A549 (cell line): ENCODE data around the gene EXOC2.

Experiments
- CEBPB ChIP-seq, 2 experiments: fragments of >200 bp in 1 of 2; sonication (Bioruptor Twin) in 1 of 2; formaldehyde crosslinking in 1 of 2; IDR thresholded peaks; 2 replicates each; pipeline ENCODE4 v1.6.1; 2012 to 2016
- MAFK ChIP-seq: fragments of 450-650 bp; IDR thresholded peaks from 2 replicates; pipeline ENCODE4 v1.6.1; 2014; ENCODE audit not compliant: partially characterized antibody
- MAX ChIP-seq: IDR thresholded peaks from 2 replicates; pipeline ENCODE4 v1.6.1; 2012
- MAZ ChIP-seq: fragments of 150-350 bp; IDR thresholded peaks from 2 replicates; pipeline ENCODE4 v1.6.1; 2014; ENCODE audit warnings: antibody characterized with exemption, low read depth, low read length, borderline replicate concordance
- SMC3 ChIP-seq: fragments of >200 bp; sonication (Bioruptor Twin); formaldehyde crosslinking; IDR thresholded peaks from 3 replicates; pipeline ENCODE4 v1.6.1; 2018; ENCODE audit warnings: inconsistent platforms
- TF ChIP-seq, protein P1 (sequence below): fragments of >200 bp; sonication (Bioruptor Twin); formaldehyde crosslinking; IDR thresholded peaks from 3 replicates; pipeline ENCODE4 v1.5.1; 2016

- TF ChIP-seq, protein P1, sequence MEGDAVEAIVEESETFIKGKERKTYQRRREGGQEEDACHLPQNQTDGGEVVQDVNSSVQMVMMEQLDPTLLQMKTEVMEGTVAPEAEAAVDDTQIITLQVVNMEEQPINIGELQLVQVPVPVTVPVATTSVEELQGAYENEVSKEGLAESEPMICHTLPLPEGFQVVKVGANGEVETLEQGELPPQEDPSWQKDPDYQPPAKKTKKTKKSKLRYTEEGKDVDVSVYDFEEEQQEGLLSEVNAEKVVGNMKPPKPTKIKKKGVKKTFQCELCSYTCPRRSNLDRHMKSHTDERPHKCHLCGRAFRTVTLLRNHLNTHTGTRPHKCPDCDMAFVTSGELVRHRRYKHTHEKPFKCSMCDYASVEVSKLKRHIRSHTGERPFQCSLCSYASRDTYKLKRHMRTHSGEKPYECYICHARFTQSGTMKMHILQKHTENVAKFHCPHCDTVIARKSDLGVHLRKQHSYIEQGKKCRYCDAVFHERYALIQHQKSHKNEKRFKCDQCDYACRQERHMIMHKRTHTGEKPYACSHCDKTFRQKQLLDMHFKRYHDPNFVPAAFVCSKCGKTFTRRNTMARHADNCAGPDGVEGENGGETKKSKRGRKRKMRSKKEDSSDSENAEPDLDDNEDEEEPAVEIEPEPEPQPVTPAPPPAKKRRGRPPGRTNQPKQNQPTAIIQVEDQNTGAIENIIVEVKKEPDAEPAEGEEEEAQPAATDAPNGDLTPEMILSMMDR, result no peak
- TF ChIP-seq SMC3 (no peak), CEBPB (IDR thresholded peaks at IDR 0.05) (no peak), MAZ (no peak), MAFK (no peak), MAX (no peak)
These were observed 14.8 kb upstream of the EXOC2 start for GRCh38 chr6:707576-708236.
